Erythroblast (primary cell): Measurements from ENCODE around the gene INPP4B.

Experiments used
- GATA1 ChIP-seq: IDR thresholded peaks from 2 replicates; pipeline ENCODE4 v1.6.1; 2011; ENCODE audit warnings: low read depth, mild to moderate bottlenecking, control low read depth, low read length, moderate library complexity
- POLR2A ChIP-seq: IDR thresholded peaks from 2 replicates; pipeline ENCODE4 v1.6.1; 2011; ENCODE audit warnings: mild to moderate bottlenecking, low read length

DNA sequence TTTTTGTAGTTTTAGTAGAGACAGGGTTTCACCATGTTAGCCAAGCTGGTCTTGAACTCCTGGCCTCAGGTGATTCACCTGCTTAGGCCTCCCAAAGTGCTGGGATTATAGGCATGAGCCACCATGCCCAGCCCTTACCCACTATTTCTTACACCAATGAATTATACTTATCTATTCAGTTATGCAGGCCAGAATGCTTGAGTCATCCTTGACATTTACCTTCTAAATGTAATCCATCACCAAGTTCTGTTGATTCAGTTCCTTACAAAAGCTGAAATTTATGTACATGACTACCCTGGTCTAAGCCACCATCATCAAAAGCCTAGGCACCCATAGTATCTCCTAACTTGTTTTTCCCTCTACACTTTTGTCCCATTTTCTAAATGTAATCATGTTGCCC, 624.0 kb downstream of the INPP4B start:
- TF ChIP-seq POLR2A: no peak
- TF ChIP-seq GATA1: no peak
